ENCODE results near the gene PPEF2. TPM values are rescaled to one million over a fixed set of nuclear protein-coding genes. Genes with fewer than 3 reads are reported as not detected.

PPEF2 gene
- polyA plus RNA-seq, 2 of the 4 experiments (the other 2 are of a cell fraction), result 0.03 TPM; not detected in 1

DNA sequence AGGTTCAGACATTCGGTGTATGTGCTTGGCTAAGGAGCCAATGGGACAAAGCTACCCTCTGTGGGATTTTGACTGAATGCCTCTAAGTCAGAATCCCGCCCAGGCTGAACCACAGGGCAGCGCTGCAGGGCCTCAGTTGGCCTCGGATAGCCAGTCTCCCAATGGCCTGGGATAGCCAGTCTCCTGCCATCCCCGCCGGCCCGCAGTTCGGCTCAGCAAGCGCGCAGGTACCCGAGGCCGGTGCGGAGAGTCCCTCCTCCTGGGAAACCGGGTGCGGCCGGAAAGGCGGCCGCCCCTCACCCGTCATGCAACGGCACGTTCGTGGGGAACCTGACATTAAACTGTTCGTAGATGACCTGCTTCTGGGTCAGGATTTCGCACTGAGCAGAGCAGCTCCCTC, 16.1 kb downstream of the PPEF2 start:
- WGBS (ENCODE audit: missing lambda C conversion rate), result 88% methylated on average over 6 of the region's 24 CpGs
- H3K4me3 ChIP-seq, result no peak overlapping the region
- POLR2A ChIA-PET, result no interaction called here

GRCh38 chr4:75881476-75881875, 20.8 kb downstream of the PPEF2 start:
- ATAC-seq, result no peak
- Histone ChIP-seq H3K4me1 (no peaks in the 10 kb centered on the region), H3K4me2 (no peak overlapping the region), H3K9me3 (no peaks in the 10 kb centered on the region), H3K4me3 (no peak overlapping the region), H3K27ac (no peak overlapping the region)
- 70% methylated on average over 3 of the region's 3 CpGs for WGBS (ENCODE audit: missing lambda C conversion rate)
- no peak for FAIRE-seq
- DNase-seq (ENCODE audit: low read depth in 1 of 2, low spot score in 1 of 2), result no peak
- ChIA-PET CTCF (interaction anchor here (1.9 kb wide), 1 partner anchor 14 kb away, joined by 10 read pairs; no protein-coding TSS in a partner anchor), POLR2A (no interaction called here)
- TF ChIP-seq FOSB (CRISPR knock-in tag; IDR thresholded peaks at IDR 0.05) (no peak), TFCP2L1 (CRISPR knock-in tag; IDR thresholded peaks at IDR 0.05) (no peak), ATOH8 (CRISPR knock-in tag; IDR thresholded peaks at IDR 0.05; ENCODE audit: low read depth) (no peak), FOXS1 (CRISPR knock-in tag; IDR thresholded peaks at IDR 0.05) (no peak), KDM5A (IDR thresholded peaks at IDR 0.05) (no peak), MAFK (IDR thresholded peaks at IDR 0.05; ENCODE audit: partially characterized antibody) (no peak), CEBPB (IDR thresholded peaks at IDR 0.05) (no peak), USF2 (IDR thresholded peaks at IDR 0.05) (no peak), KDM1A (IDR thresholded peaks at IDR 0.05; ENCODE audit: low read depth) (no peak), PHF8 (IDR thresholded peaks at IDR 0.05; ENCODE audit: borderline replicate concordance, low read depth) (no peak), RARB (CRISPR knock-in tag; IDR thresholded peaks at IDR 0.05) (no peak), CTCF (IDR thresholded peaks at IDR 0.05) (no peak), BHLHE40 (IDR thresholded peaks at IDR 0.05; ENCODE audit: low read depth, low read length) (no peak)
- TF ChIP-seq, protein P1, sequence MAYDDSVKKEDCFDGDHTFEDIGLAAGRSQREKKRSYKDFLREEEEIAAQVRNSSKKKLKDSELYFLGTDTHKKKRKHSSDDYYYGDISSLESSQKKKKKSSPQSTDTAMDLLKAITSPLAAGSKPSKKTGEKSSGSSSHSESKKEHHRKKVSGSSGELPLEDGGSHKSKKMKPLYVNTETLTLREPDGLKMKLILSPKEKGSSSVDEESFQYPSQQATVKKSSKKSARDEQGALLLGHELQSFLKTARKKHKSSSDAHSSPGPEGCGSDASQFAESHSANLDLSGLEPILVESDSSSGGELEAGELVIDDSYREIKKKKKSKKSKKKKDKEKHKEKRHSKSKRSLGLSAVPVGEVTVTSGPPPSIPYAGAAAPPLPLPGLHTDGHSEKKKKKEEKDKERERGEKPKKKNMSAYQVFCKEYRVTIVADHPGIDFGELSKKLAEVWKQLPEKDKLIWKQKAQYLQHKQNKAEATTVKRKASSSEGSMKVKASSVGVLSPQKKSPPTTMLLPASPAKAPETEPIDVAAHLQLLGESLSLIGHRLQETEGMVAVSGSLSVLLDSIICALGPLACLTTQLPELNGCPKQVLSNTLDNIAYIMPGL (CRISPR knock-in tag; IDR thresholded peaks at IDR 0.05; ENCODE audit: borderline replicate concordance), result no peak
- TF ChIP-seq, protein P2, sequence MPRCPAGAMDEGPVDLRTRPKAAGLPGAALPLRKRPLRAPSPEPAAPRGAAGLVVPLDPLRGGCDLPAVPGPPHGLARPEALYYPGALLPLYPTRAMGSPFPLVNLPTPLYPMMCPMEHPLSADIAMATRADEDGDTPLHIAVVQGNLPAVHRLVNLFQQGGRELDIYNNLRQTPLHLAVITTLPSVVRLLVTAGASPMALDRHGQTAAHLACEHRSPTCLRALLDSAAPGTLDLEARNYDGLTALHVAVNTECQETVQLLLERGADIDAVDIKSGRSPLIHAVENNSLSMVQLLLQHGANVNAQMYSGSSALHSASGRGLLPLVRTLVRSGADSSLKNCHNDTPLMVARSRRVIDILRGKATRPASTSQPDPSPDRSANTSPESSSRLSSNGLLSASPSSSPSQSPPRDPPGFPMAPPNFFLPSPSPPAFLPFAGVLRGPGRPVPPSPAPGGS (IDR thresholded peaks at IDR 0.05), result no peak

More for the DNA sequence above, 16.1 kb downstream of the PPEF2 start:
- no peak for DNase-seq (ENCODE audit: low read depth in 1 of 2, low spot score in 1 of 2)
- FAIRE-seq, result no peak
- CTCF ChIA-PET, result interaction anchor here (3.0 kb wide), 1 partner anchor 10 kb away, joined by 11 read pairs; no protein-coding TSS in a partner anchor
- no peak for ATAC-seq
- H3K4me1 ChIP-seq, result no peaks in the 10 kb centered on the region
- H3K27ac ChIP-seq, result no peak overlapping the region
- H3K9me3 ChIP-seq, result no peaks in the 10 kb centered on the region
- TF ChIP-seq ZFP36 (IDR thresholded peaks at IDR 0.05; ENCODE audit: borderline replicate concordance, partially characterized antibody) (no peak), MAFK (IDR thresholded peaks at IDR 0.05; ENCODE audit: partially characterized antibody) (no peak)
- H3K4me2 ChIP-seq, result no peak overlapping the region

DNA sequence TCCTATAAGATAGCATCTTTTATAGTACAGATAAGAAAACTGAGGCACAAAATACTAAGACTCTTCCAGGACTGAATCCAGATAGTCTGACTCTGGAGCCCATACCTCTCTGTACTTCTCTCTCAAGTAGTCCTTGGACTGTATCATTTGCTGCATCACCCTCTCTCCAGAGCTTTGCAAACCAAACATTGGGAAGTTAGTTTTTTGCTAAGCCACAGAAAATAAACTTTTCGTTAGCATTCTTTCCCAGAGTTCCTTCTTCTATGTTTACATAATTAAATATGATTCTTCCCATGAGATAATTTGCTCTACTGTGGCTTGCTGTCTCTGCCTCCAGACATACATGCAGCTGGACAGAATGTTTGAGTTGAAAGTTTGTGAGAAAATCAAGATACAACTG, 22.0 kb downstream of the PPEF2 start:
- Histone ChIP-seq H3K27ac (no peak overlapping the region), H3K4me2 (no peak overlapping the region), H3K4me1 (no peaks in the 10 kb centered on the region), H3K4me3 (no peak overlapping the region), H3K9me3 (no peaks in the 10 kb centered on the region)
- WGBS (ENCODE audit: missing lambda C conversion rate), result 16% methylated on average over 1 of the region's 1 CpG
- DNase-seq (ENCODE audit: low read depth in 1 of 2, low spot score in 1 of 2) (no peak), ATAC-seq (no peak), FAIRE-seq (no peak)
- POLR2A ChIA-PET, result no interaction called here
- CTCF ChIA-PET, result no interaction called here
- no peak for TF ChIP-seq EP300 (IDR thresholded peaks at IDR 0.05)
- no peak for TF ChIP-seq FOSB (CRISPR knock-in tag; IDR thresholded peaks at IDR 0.05)
- TF ChIP-seq NPAS2 (CRISPR knock-in tag; IDR thresholded peaks at IDR 0.05; ENCODE audit: borderline replicate concordance), result no peak
- TF ChIP-seq RAD21 (conservative IDR thresholded peaks at IDR 0.05 in 1 of 2, IDR thresholded peaks at IDR 0.05 in 1 of 2), result no peak
- no peak for TF ChIP-seq TFCP2L1 (CRISPR knock-in tag; IDR thresholded peaks at IDR 0.05)
- no peak for TF ChIP-seq ATOH8 (CRISPR knock-in tag; IDR thresholded peaks at IDR 0.05; ENCODE audit: low read depth)
- no peak for TF ChIP-seq USF2 (IDR thresholded peaks at IDR 0.05)
- no peak for TF ChIP-seq HDAC2 (IDR thresholded peaks at IDR 0.05)
- TF ChIP-seq FOSL2 (IDR thresholded peaks at IDR 0.05), result no peak
- TF ChIP-seq FOSL2 (CRISPR knock-in tag; IDR thresholded peaks at IDR 0.05), result no peak
- TF ChIP-seq NFE2L2 (conservative IDR thresholded peaks at IDR 0.05; ENCODE audit: low read length), result no peak
- no peak for TF ChIP-seq E2F6 (IDR thresholded peaks at IDR 0.05; ENCODE audit: borderline replicate concordance, low read depth)
- no peak for TF ChIP-seq MYC (IDR thresholded peaks at IDR 0.05; ENCODE audit: borderline replicate concordance, low read length)

All from A549 (cell line).